GM23248 (cell line): ENCODE data around the gene STK4. TPM values are rescaled to one million over a fixed set of nuclear protein-coding genes. Genes with fewer than 3 reads are reported as not detected.

Source experiments
- DNase-seq: peaks from one replicate; pipeline ENCODE4 v3.0.0-alpha.2; 2015
- H2AFZ ChIP-seq: fragments of 200-600 bp; sonication (generic); 2 replicates; pipeline ENCODE4 v1.6.1; 2016; ENCODE audit warnings: antibody characterized with exemption
- H3F3A ChIP-seq: fragments of 200-600 bp; sonication (generic); 2 replicates; pipeline ENCODE4 v1.6.1; 2016; ENCODE audit warnings: mild to moderate bottlenecking, antibody characterized with exemption, mixed run types; ENCODE audit not compliant: insufficient read depth
- H3K27ac ChIP-seq: fragments of 200-600 bp; sonication (generic); 2 replicates; pipeline ENCODE4 v1.5.1; 2016; ENCODE audit warnings: mild to moderate bottlenecking
- H3K27me3 ChIP-seq: fragments of 200-600 bp; sonication (generic); replicated peaks from 2 replicates; pipeline ENCODE4 v1.6.1; 2016; ENCODE audit warnings: mild to moderate bottlenecking; ENCODE audit not compliant: insufficient read depth
- H3K36me3 ChIP-seq: fragments of 200-600 bp; sonication (generic); 2 replicates; pipeline ENCODE4 v1.6.1; 2016; ENCODE audit warnings: low read depth, mild to moderate bottlenecking
- H3K4me1 ChIP-seq: fragments of 200-600 bp; sonication (generic); 2 replicates; pipeline ENCODE4 v1.6.1; 2016; ENCODE audit warnings: mild to moderate bottlenecking; ENCODE audit not compliant: insufficient read depth
- H3K4me2 ChIP-seq: fragments of 200-600 bp; sonication (generic); one replicate; pipeline ENCODE4 v1.6.1; 2016; ENCODE audit warnings: mild to moderate bottlenecking; ENCODE audit not compliant: unreplicated experiment
- H3K4me3 ChIP-seq: fragments of 200-600 bp; sonication (generic); 2 replicates; pipeline ENCODE4 v1.5.1; 2016; ENCODE audit warnings: mild to moderate bottlenecking
- H3K79me2 ChIP-seq: fragments of 200-600 bp; sonication (generic); 2 replicates; pipeline ENCODE4 v1.6.1; 2016; ENCODE audit warnings: mild to moderate bottlenecking; ENCODE audit not compliant: insufficient read depth
- H3K9ac ChIP-seq: fragments of 200-600 bp; sonication (generic); 2 replicates; pipeline ENCODE4 v1.6.1; 2016; ENCODE audit warnings: mild to moderate bottlenecking
- H3K9me2 ChIP-seq: fragments of 200-600 bp; sonication (generic); 2 replicates; pipeline ENCODE4 v1.6.1; 2016; ENCODE audit warnings: mixed run types, mild to moderate bottlenecking, moderate library complexity; ENCODE audit not compliant: insufficient read depth
- H3K9me3 ChIP-seq: fragments of 200-600 bp; sonication (generic); one replicate; pipeline ENCODE4 v1.6.1; 2017; ENCODE audit warnings: low read depth
- H4K20me1 ChIP-seq: fragments of 200-600 bp; sonication (generic); 2 replicates; pipeline ENCODE4 v1.6.0; 2016; ENCODE audit not compliant: insufficient read depth
- EZH2 ChIP-seq: fragments of 200-600 bp; sonication (generic); IDR thresholded peaks from 2 replicates; pipeline ENCODE4 v1.6.1; 2018; ENCODE audit warnings: antibody characterized with exemption, mild to moderate bottlenecking; ENCODE audit not compliant: insufficient read depth, poor library complexity, severe bottlenecking
- EZH2phosphoT487 ChIP-seq: fragments of 200-600 bp; sonication (generic); IDR thresholded peaks from 2 replicates; pipeline ENCODE4 v1.6.1; 2018; ENCODE audit warnings: antibody characterized with exemption, moderate library complexity, mild to moderate bottlenecking, low read depth; ENCODE audit not compliant: insufficient read depth
- WGBS, 2 experiments: methylation state at CpG; one replicate each; pipeline ENCODE4 v1.1.6; 2015 to 2017; ENCODE audit warnings: low lambda C conversion rate in 2 of 2, low coverage in 1 of 2; ENCODE audit errors: missing lambda C conversion rate in 2 of 2; 5-methylcytosine and 5-hydroxymethylcytosine counted together
- in situ Hi-C: fragments of 300-500 bp; cut with MboI; formaldehyde crosslinking; loops from 2 replicates; pipeline ENCODE4 v1.15.0; 2020
- polyA plus RNA-seq: library from polyadenylated mRNA; unstranded; fragments of >200 nt; fragmentation: Nextera tagmentation; extraction: Ambion mirVana; gene quantifications from 2 replicates; pipeline ENCODE4 v1.2.1, GENCODE V29; 2016
- total RNA-seq: library from RNA; depleted of rRNA; stranded (reverse); fragments of >200 nt; shearing (Covaris generic); gene quantifications from 2 replicates; pipeline ENCODE4 v1.2.3, GENCODE V29; 2014

STK4 gene
- total and polyA plus RNA-seq, 2 experiments from 2014 or later: 21.9 to 33.4 TPM

DNA sequence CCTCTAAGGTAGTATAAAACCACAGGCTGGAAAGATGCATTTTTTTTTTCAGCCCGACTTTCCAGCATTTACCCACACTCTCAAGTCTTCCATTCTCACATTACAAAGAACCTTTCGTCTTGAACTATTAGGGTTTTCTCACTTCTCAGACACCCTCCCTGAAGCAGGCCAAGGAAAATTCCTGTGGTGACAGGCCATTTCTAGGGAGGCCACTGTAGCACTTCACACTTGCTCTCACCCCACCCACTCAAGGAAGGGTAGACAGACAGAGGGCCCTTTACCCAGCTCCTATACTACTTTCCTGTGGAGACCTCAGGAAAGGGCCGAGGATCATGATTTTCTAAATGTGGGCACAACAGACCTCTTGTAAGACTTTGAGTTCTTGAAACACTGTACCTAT lies 106.9 kb downstream of the STK4 start:
- Histone ChIP-seq H3K4me3 (no peak overlapping the region), H3K9me3 (no peaks in the 10 kb centered on the region), H3K9me2 (no peaks in the 10 kb centered on the region), H3K27me3 (no peaks in the 10 kb centered on the region), H3K4me1 (peaks cover 3% of the 10 kb centered on the region; the same call in 1 of the 2 replicates), H3K79me2 (peaks cover 31% of the 10 kb centered on the region), H4K20me1 (no peaks in the 10 kb centered on the region), H3F3A (peaks cover 9% of the 10 kb centered on the region; the same call in 1 of the 2 replicates), H3K27ac (no peak overlapping the region), H3K36me3 (peaks cover 2% of the 10 kb centered on the region; the same call in 1 of the 2 replicates), H3K9ac (no peak overlapping the region), H2AFZ (no peak overlapping the region), H3K4me2 (no peak overlapping the region)
- DNase-seq: no peak
- 88 to 91% methylated on average over 3 of the region's 3 CpGs for WGBS, 2 experiments
- TF ChIP-seq EZH2phosphoT487: no peak
- TF ChIP-seq EZH2: no peak
- in situ Hi-C loops: no loop called here

DNA sequence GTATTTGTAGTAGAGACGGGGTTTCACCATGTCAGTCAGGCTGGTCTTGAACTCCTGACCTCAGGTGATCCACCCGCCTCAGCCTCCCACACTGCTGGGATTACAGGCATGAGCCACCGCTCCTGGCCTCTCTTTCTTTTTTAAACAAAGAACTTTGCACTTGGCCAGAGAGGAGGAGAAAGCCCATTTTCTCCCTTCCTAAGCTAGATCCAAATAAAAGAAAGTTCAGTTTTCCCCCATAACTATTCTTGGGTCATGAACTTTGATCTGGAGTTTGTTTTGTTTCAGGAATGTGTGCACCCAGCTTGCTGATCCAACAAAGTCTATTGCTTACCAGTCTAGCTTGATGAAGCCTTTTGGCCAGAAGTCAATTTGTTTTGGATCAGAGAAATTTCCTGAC lies 111.2 kb downstream of the STK4 start:
- Histone ChIP-seq H3K9ac (no peak overlapping the region), H3K27me3 (no peaks in the 10 kb centered on the region), H3K36me3 (peaks cover 5% of the 10 kb centered on the region; the same call in 1 of the 2 replicates), H3F3A (no peaks in the 10 kb centered on the region), H3K4me1 (no peaks in the 10 kb centered on the region), H3K4me3 (no peak overlapping the region), H4K20me1 (no peaks in the 10 kb centered on the region), H3K9me2 (no peaks in the 10 kb centered on the region), H2AFZ (no peak overlapping the region), H3K79me2 (0 out of 2 replicates have a peak, but pooled peaks cover 4% of the 10 kb centered on the region), H3K9me3 (no peaks in the 10 kb centered on the region), H3K27ac (no peak overlapping the region), H3K4me2 (no peak overlapping the region)
- in situ Hi-C loops: no loop called here
- WGBS, 2 experiments: 97 to 98% methylated on average over 3 of the region's 3 CpGs
- no peak for DNase-seq
- TF ChIP-seq EZH2: no peak
- no peak for TF ChIP-seq EZH2phosphoT487

DNA sequence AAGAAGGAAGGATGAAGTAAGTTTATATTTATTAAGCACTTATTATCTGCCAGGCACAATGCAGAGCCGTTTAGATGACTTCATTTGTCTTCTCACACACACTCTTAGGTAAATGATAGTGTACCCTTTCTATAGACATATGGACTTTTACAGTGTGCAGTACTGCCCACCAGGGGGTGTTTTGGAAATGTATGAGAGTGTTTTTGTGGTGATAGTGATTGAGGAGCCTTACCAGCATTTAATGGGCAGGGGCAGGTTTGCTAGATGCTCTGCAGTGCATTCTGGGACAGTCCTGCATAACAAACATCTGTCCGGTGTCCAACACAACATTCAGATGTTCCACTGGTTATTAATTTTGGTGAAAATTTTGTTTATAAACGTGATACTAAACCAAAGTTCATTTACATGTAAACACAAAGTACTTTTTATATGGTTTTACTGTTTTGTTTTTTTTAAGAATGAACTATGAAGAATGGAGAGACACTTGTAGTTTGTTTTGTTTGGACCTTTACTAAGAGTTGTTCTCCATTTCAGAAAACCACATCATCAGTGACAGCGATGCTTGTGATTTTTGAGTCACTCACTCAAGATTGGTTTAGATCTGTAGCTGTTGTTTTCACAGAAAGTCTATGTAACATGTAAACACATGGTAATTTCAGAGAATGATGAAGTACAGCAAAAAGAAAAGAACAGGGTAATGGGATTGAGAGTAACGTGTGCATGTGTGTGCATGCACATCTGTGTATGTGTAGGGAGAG lies 114.7 kb downstream of the STK4 start:
- no peaks in the 10 kb centered on the region for H3K27me3 ChIP-seq
- TF ChIP-seq EZH2phosphoT487 (no peak), EZH2 (no peak)
- H3K4me1 ChIP-seq: no peaks in the 10 kb centered on the region
- H3K4me3 ChIP-seq: no peak overlapping the region
- no peak overlapping the region for H3K9ac ChIP-seq
- H3K79me2 ChIP-seq: no peaks in the 10 kb centered on the region
- no peaks in the 10 kb centered on the region for H4K20me1 ChIP-seq
- WGBS, 2 experiments: 93 to 97% methylated on average over 5 of the region's 5 CpGs
- in situ Hi-C loops: no loop called here
- peaks cover 5% of the 10 kb centered on the region for H3F3A ChIP-seq
- H3K36me3 ChIP-seq: peaks cover 8% of the 10 kb centered on the region; the same call in 1 of the 2 replicates
- no peak overlapping the region for H3K4me2 ChIP-seq
- no peak overlapping the region for H3K27ac ChIP-seq
- DNase-seq: peak; percentile 39
- no peaks in the 10 kb centered on the region for H3K9me3 ChIP-seq
- no peaks in the 10 kb centered on the region for H3K9me2 ChIP-seq
- H2AFZ ChIP-seq: no peak overlapping the region

DNA sequence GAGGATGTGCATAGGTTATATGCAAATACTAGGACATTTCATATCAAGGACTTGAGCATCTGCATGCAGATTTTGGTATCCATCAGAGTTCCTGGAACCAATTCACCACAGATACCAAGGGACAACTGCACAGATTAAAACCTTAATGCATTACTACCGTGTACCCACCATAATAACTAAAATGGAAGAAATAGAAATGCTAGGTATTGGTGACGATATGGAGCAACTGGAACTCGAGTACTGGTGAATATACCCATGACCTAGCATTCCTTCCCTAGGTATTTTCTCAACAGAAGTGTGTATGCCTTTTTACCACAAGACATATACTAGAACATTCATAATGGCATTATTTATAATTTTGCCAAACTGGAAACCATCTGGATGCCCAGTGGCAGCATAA lies 116.2 kb downstream of the STK4 start:
- H3K4me3 ChIP-seq: no peak overlapping the region
- no peaks in the 10 kb centered on the region for H3K27me3 ChIP-seq
- H3F3A ChIP-seq: peaks cover 20% of the 10 kb centered on the region
- peaks cover 7% of the 10 kb centered on the region; the same call in 1 of the 2 replicates for H3K9me2 ChIP-seq
- H2AFZ ChIP-seq: no peak overlapping the region
- no peak overlapping the region for H3K4me2 ChIP-seq
- no peak overlapping the region for H3K9ac ChIP-seq
- H3K9me3 ChIP-seq: no peaks in the 10 kb centered on the region
- H3K36me3 ChIP-seq: peaks cover 6% of the 10 kb centered on the region; the same call in 1 of the 2 replicates
- WGBS, 2 experiments: 95 to 98% methylated on average over 3 of the region's 3 CpGs
- in situ Hi-C loops: no loop called here
- peaks cover 10% of the 10 kb centered on the region for H3K4me1 ChIP-seq
- no peak for TF ChIP-seq EZH2phosphoT487
- no peak for TF ChIP-seq EZH2
- no peak overlapping the region for H3K27ac ChIP-seq
- no peaks in the 10 kb centered on the region for H3K79me2 ChIP-seq
- no peak for DNase-seq
- H4K20me1 ChIP-seq: no peaks in the 10 kb centered on the region
